Medulla oblongata (tissue), 1 donor: ENCODE results near the gene DYNC2I2.
"Not testable (repeated sequence)": the region's sequence is repeated elsewhere in the genome, so short reads cannot be mapped to it uniquely, and the experiment has no call there.

Experiments used
- DNase-seq: peaks from one replicate; pipeline ENCODE4 v3.0.0-alpha.2; 2015; ENCODE audit errors: extremely low spot score

Gene DYNC2I2

GRCh38 chr9:128615571-128615970, 41.1 kb downstream of the DYNC2I2 start:
- DNase-seq: no peak

DNA sequence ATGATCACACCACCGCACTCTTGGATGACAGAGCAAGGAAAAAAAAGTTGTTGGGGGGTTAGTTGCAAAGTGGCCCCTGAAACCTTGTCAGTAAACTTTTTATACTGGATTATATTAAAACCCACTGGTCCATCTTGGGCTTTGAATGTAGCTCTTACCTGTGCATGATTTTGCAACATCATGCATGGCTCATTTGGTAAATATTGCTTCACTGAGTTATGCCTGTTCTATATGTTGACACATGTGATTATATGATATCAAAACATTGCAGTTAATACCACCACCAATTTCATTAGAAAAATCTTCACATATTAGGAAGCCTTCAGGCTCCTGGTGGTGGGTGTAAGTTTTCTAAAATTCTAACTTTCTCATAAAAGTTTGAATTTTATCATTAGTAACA, 41.9 kb downstream of the DYNC2I2 start:
- no peak for DNase-seq

- DNase-seq: no peak
These were observed 44.9 kb downstream of the DYNC2I2 start for GRCh38 chr9:128611600-128612394.

DNA sequence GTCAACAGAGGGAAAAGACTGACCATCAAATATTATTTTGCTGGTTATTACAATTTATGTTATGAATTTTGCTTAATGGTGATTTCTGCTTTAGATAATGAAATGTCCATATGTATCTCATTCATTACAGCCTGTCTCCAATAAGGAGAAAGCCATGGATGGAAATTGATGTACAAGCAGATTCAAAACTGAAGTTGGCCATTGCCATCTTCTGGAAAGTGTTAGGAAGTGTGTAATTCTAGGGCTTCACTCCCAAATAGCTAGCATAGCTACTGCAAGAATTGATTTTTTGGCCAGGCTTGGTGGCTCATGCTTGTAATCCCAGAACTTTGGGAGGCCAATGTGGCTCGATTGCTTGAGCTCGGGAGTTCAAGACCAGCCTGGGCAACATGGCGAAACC, 45.8 kb downstream of the DYNC2I2 start:
- DNase-seq: no peak

GRCh38 chr9:128607642-128608350, 48.9 kb downstream of the DYNC2I2 start:
- peak; percentile 91 for DNase-seq

GRCh38 chr9:128603697-128604096, 53.0 kb downstream of the DYNC2I2 start:
- no peak for DNase-seq

GRCh38 chr9:128600099-128600498, 56.5 kb downstream of the DYNC2I2 start:
- DNase-seq: no peak

GRCh38 chr9:128595471-128595870, 61.2 kb downstream of the DYNC2I2 start:
- no peak for DNase-seq

DNA sequence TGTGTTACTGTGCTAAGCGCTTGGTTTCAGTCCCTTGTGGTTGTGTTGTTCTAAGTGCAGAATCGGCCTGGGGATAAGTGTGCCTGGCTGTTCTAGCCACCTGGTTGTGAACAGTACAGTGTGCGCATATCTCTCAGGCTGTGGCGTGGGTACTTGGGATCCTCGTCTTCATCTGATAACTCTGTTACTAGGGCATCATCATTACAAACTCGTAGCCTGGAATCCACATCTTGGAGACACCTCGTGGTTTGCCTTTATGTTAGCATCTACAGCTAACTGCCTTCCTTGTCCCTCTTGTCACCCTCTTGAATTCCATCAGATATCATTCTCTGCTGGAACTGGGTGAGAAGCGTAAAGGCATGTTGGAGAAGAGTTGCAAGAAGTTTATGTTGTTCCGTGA, 62.8 kb downstream of the DYNC2I2 start:
- no peak for DNase-seq

- DNase-seq: no peak
These were observed 63.6 kb downstream of the DYNC2I2 start for GRCh38 chr9:128593039-128593438.

GRCh38 chr9:128588581-128589233, 67.9 kb downstream of the DYNC2I2 start:
- DNase-seq: no peak

GRCh38 chr9:128587453-128587852, 69.2 kb downstream of the DYNC2I2 start:
- no peak for DNase-seq

DNA sequence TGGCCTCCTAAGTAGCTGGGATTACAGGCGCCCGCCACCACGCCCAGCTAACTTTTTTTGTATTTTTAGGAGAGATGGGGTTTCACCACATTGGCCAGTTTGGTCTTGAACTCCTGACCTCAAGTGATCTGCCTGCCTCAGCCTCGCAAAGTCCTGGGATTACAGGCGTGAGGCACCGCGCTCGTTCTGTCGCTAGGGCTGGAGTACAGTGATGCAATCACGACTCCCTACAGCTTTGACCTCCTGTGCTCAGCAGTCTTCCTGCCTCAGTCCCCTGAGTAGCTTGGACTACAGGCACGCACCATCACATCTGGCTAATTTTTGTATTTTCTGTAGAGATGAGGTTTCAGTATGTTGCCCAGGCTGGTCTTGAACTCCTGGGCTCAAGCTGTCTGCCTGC, 69.7 kb downstream of the DYNC2I2 start:
- DNase-seq: not testable (repeated sequence)

DNA sequence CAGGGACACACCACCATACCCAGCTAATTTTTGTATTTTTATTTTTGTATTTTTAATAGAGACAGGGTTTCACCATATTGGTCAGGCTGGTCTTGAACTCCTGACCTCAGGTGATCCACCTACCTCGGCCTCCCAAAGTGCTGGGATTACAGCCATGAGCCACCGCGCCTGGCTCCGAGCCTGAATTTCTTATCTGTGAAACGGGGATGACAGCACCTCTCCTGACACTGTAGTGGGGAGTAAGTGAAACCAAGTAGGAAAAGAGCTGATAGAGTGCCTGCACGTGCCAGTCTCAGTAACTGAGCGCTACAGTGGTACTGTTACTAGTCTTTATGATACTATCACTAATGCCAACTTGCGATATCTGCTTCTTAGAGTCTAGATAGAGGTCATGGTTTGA, 71.5 kb downstream of the DYNC2I2 start:
- DNase-seq: not testable (repeated sequence)
